Astrocyte of the spinal cord (primary cell): ENCODE measurements around the gene BCAS3.

ENCODE experiments used
- DNase-seq: peaks from one replicate; pipeline ENCODE4 v3.0.0; 2011; ENCODE audit warnings: low read depth, low spot score
- H3K4me3 ChIP-seq: 2 replicates; pipeline ENCODE4 v1.5.1; 2011; ENCODE audit warnings: low read depth, mild to moderate bottlenecking, low read length, moderate library complexity
- CTCF ChIP-seq: IDR thresholded peaks from 2 replicates; pipeline ENCODE4 v1.5.1; 2012; ENCODE audit warnings: low read depth, mild to moderate bottlenecking, low read length, inconsistent platforms
- in situ Hi-C: cut with HindIII; loops from 2 replicates; pipeline ENCODE4 v1.10.0; 2017; ENCODE audit warnings: low sequenced_read_pairs

Gene BCAS3

GRCh38 chr17:61130330-61130729, 452.7 kb downstream of the BCAS3 start:
- in situ Hi-C loops = no loop called here
- DNase-seq = no peak
- no peak overlapping the region for H3K4me3 ChIP-seq
- no peak for TF ChIP-seq CTCF

DNA sequence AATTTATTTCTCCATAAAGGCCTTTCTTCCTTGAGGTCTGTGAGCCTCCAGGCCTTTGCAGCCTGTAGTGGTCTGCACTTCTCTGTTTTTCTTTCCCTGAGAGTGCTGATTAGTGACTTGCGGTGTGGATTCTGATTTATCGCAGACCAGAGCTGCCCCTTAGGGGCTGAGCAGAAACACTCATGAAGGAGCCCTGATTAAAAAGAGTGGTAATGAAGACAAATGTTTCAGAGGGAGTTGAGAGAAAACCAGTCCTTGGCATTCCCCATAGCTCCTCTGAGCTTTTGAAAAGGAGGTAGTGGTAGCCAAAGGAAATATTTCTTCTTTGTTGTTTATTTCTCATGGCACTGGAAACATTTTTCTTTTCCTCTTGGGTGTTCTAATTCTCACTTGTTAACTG, 453.9 kb downstream of the BCAS3 start:
- no peak for DNase-seq
- TF ChIP-seq CTCF = no peak
- H3K4me3 ChIP-seq = no peak overlapping the region
- in situ Hi-C loops = no loop called here

DNA sequence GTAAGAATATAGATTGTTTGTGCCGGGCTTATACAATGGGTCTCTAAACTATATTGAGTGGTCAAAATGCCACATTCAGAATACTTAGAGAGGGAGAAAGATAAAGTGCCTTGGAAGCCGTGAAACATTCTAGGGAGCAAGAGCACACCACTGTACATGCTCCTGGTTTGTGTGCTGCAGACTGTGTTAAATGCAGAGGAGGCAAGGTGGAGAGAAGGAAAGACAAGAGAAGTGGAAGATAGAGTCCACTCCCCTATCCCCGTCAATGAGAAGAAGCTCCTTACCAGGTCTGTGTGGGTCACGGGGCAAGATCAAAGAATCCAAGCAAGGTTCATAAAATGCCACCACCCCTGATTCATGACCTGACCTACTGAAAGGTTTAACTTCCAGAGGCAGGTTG, 454.9 kb downstream of the BCAS3 start:
- no peak for TF ChIP-seq CTCF

DNA sequence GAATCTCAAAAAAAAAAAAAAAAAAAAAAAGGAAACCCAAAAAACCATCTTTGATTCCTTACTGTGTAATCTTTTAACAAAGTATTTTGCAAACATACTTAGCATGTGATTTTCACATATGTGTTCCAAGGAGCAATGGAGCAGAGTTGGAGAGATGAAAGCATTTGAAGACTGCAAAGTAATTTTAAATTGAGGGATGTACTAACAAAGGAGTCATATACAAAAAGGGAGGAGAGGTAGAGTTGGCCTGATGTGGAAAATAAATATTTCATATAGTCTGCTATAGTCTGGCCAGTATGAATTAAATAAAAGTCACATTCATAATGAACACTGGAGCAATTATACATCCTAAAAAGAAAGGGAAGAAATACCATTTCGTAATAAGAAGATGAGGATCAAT, 456.2 kb downstream of the BCAS3 start:
- in situ Hi-C loops = no loop called here
- H3K4me3 ChIP-seq = no peak overlapping the region
- DNase-seq = no peak
- TF ChIP-seq CTCF = no peak

More for the DNA sequence above, 454.9 kb downstream of the BCAS3 start:
- no peak overlapping the region for H3K4me3 ChIP-seq
- no peak for DNase-seq
- in situ Hi-C loops = no loop called here

GRCh38 chr17:61134551-61135235, 457.0 kb downstream of the BCAS3 start:
- no peak for DNase-seq
- TF ChIP-seq CTCF = no peak
- in situ Hi-C loops = no loop called here

GRCh38 chr17:61135782-61136181, 458.1 kb downstream of the BCAS3 start:
- no peak for DNase-seq
- no peak overlapping the region for H3K4me3 ChIP-seq
- in situ Hi-C loops = no loop called here
- no peak for TF ChIP-seq CTCF

More at GRCh38 chr17:61134551-61135235, 457.0 kb downstream of the BCAS3 start:
- H3K4me3 ChIP-seq = no peak overlapping the region

GRCh38 chr17:61136296-61136695, 458.6 kb downstream of the BCAS3 start:
- TF ChIP-seq CTCF = no peak
- DNase-seq = no peak
- no peak overlapping the region for H3K4me3 ChIP-seq
- in situ Hi-C loops = no loop called here
